Ectodermal cell (in vitro differentiated cells): ENCODE measurements around the gene DEGS1. TPM values are rescaled to one million over a fixed set of nuclear protein-coding genes. Genes with fewer than 3 reads are reported as not detected.
A peak's percentile ranks its signal among the peaks of the same experiment; 100 is the strongest.

Source experiments
- H3K27ac ChIP-seq: 2 replicates; pipeline ENCODE4 v1.7.0; 2013; ENCODE audit warnings: mild to moderate bottlenecking, low read depth, low read length; ENCODE audit not compliant: insufficient read depth, poor library complexity, severe bottlenecking
- H3K27me3 ChIP-seq: 2 replicates; pipeline ENCODE4 v1.7.0; 2013; ENCODE audit warnings: mild to moderate bottlenecking, low read length; ENCODE audit not compliant: insufficient read depth, control insufficient read depth, poor library complexity, severe bottlenecking
- H3K36me3 ChIP-seq: one replicate; pipeline ENCODE4 v1.7.0; 2013; ENCODE audit warnings: low read length; ENCODE audit not compliant: control insufficient read depth, insufficient read depth
- H3K4me1 ChIP-seq: one replicate; pipeline ENCODE4 v1.7.0; 2013; ENCODE audit warnings: low read length; ENCODE audit not compliant: control insufficient read depth, insufficient read depth
- H3K4me3 ChIP-seq: 2 replicates; pipeline ENCODE4 v1.7.0; 2013; ENCODE audit warnings: low read depth, low read length, control low read depth; ENCODE audit not compliant: insufficient read depth
- H3K9me3 ChIP-seq: 2 replicates; pipeline ENCODE4 v1.7.0; 2013; ENCODE audit warnings: mild to moderate bottlenecking, low read length, moderate library complexity; ENCODE audit not compliant: control insufficient read depth
- WGBS, 2 experiments: methylation state at CpG; one replicate each; pipeline ENCODE4 v1.1.7; 2013; ENCODE audit warnings: missing lambda C conversion rate in 2 of 2; 5-methylcytosine and 5-hydroxymethylcytosine counted together
- polyA plus RNA-seq, 4 experiments: library from polyadenylated mRNA; stranded (reverse); fragments of 50-300 nt; gene quantifications; one replicate each; pipeline ENCODE4 v1.2.3, GENCODE V29; 2013

The DEGS1 gene
- polyA plus RNA-seq (2013, experiment 1 of 4): 65.7 TPM
- polyA plus RNA-seq (2013, experiment 2 of 4): 66.0 TPM
- polyA plus RNA-seq (2013, experiment 3 of 4): 51.5 TPM
- polyA plus RNA-seq (2013, experiment 4 of 4): 57.4 TPM

- WGBS, 2 experiments: 0 to 1% methylated on average over 94 of the region's 94 CpGs
- Histone ChIP-seq H3K4me1 (peaks cover 8% of the 10 kb centered on the region), H3K4me3 (peak within 1 kb of the TSS; percentile 63), H3K27ac (peak within 1 kb of the TSS; percentile 79), H3K27me3 (no peaks in the 10 kb centered on the region), H3K36me3 (no peaks in the 10 kb centered on the region), H3K9me3 (no peaks in the 10 kb centered on the region)
These were observed at the start of gene DEGS1 for GRCh38 chr1:224182866-224183590. Gene DEGS1 (plus strand): TSS chr1:224183240. CDS start chr1:224183337, 97 bp downstream.

GRCh38 chr1:224133741-224134299 lies 49.2 kb upstream of the DEGS1 start:
- Histone ChIP-seq H3K27me3 (no peaks in the 10 kb centered on the region), H3K36me3 (peaks cover 35% of the 10 kb centered on the region), H3K4me1 (no peaks in the 10 kb centered on the region), H3K9me3 (no peaks in the 10 kb centered on the region), H3K27ac (no peak overlapping the region), H3K4me3 (no peak overlapping the region)
- WGBS, 2 experiments: 87 to 96% methylated on average over 2 to 3 of the region's 5 CpGs

GRCh38 chr1:224137518-224137917 lies 45.5 kb upstream of the DEGS1 start:
- Histone ChIP-seq H3K27me3 (no peaks in the 10 kb centered on the region), H3K4me3 (no peak overlapping the region), H3K9me3 (no peaks in the 10 kb centered on the region), H3K27ac (no peak overlapping the region), H3K4me1 (no peaks in the 10 kb centered on the region), H3K36me3 (peaks cover 17% of the 10 kb centered on the region)

GRCh38 chr1:224138198-224138597 lies 44.8 kb upstream of the DEGS1 start:
- H3K36me3 ChIP-seq: peaks cover 11% of the 10 kb centered on the region
- H3K27me3 ChIP-seq: no peaks in the 10 kb centered on the region
- WGBS, 2 experiments: 72 to 74% methylated on average over 3 of the region's 3 CpGs
- no peak overlapping the region for H3K27ac ChIP-seq
- no peak overlapping the region for H3K4me3 ChIP-seq
- no peaks in the 10 kb centered on the region for H3K9me3 ChIP-seq
- no peaks in the 10 kb centered on the region for H3K4me1 ChIP-seq

GRCh38 chr1:224141693-224142092 lies 41.3 kb upstream of the DEGS1 start:
- Histone ChIP-seq H3K4me3 (no peak overlapping the region), H3K27ac (no peak overlapping the region), H3K27me3 (no peaks in the 10 kb centered on the region), H3K36me3 (peaks cover 11% of the 10 kb centered on the region), H3K4me1 (no peaks in the 10 kb centered on the region), H3K9me3 (no peaks in the 10 kb centered on the region)
- 84 to 91% methylated on average over 3 of the region's 3 CpGs for WGBS, 2 experiments

- WGBS, 2 experiments: 84 to 90% methylated on average over 1 of the region's 1 CpG
- H3K4me1 ChIP-seq: no peaks in the 10 kb centered on the region
- H3K27ac ChIP-seq: no peak overlapping the region
- no peaks in the 10 kb centered on the region for H3K27me3 ChIP-seq
- peaks cover 4% of the 10 kb centered on the region for H3K36me3 ChIP-seq
- no peak overlapping the region for H3K4me3 ChIP-seq
- H3K9me3 ChIP-seq: no peaks in the 10 kb centered on the region
These were observed 33.3 kb upstream of the DEGS1 start for GRCh38 chr1:224149709-224150108.

GRCh38 chr1:224151117-224151516 lies 31.9 kb upstream of the DEGS1 start:
- no peaks in the 10 kb centered on the region for H3K9me3 ChIP-seq
- no peaks in the 10 kb centered on the region for H3K27me3 ChIP-seq
- H3K4me1 ChIP-seq: no peaks in the 10 kb centered on the region
- no peak overlapping the region for H3K4me3 ChIP-seq
- H3K27ac ChIP-seq: no peak overlapping the region
- 94 to 99% methylated on average over 2 to 3 of the region's 3 CpGs for WGBS, 2 experiments
- peaks cover 4% of the 10 kb centered on the region for H3K36me3 ChIP-seq

- no peak overlapping the region for H3K27ac ChIP-seq
- WGBS, 2 experiments: 95 to 97% methylated on average over 11 of the region's 11 CpGs
- H3K27me3 ChIP-seq: no peaks in the 10 kb centered on the region
- H3K36me3 ChIP-seq: peaks cover 20% of the 10 kb centered on the region
- H3K9me3 ChIP-seq: no peaks in the 10 kb centered on the region
- H3K4me3 ChIP-seq: no peak overlapping the region
- H3K4me1 ChIP-seq: no peaks in the 10 kb centered on the region
These were observed 25.7 kb upstream of the DEGS1 start for GRCh38 chr1:224157316-224157715.

GRCh38 chr1:224159541-224159940 lies 23.5 kb upstream of the DEGS1 start:
- H3K4me1 ChIP-seq: no peaks in the 10 kb centered on the region
- no peaks in the 10 kb centered on the region for H3K27me3 ChIP-seq
- no peak overlapping the region for H3K27ac ChIP-seq
- no peak overlapping the region for H3K4me3 ChIP-seq
- 81 to 83% methylated on average over 6 of the region's 6 CpGs for WGBS, 2 experiments
- peaks cover 16% of the 10 kb centered on the region for H3K36me3 ChIP-seq
- no peaks in the 10 kb centered on the region for H3K9me3 ChIP-seq

- Histone ChIP-seq H3K4me3 (no peak overlapping the region), H3K9me3 (no peaks in the 10 kb centered on the region), H3K36me3 (peaks cover 16% of the 10 kb centered on the region), H3K27ac (no peak overlapping the region), H3K27me3 (no peaks in the 10 kb centered on the region), H3K4me1 (no peaks in the 10 kb centered on the region)
- 94 to 95% methylated on average over 8 to 9 of the region's 9 CpGs for WGBS, 2 experiments
These were observed 22.8 kb upstream of the DEGS1 start for GRCh38 chr1:224160171-224160682.
